GM10847 (cell line): ENCODE measurements around the gene VRK2.

Experiments
- POLR2A ChIP-seq: IDR thresholded peaks from 2 replicates; pipeline ENCODE4 v1.6.1; 2011; ENCODE audit not compliant: insufficient read length; ENCODE audit errors: extremely low read depth

VRK2 gene

GRCh38 chr2:58130238-58130637, 83.6 kb downstream of the VRK2 start:
- no peak for TF ChIP-seq POLR2A

GRCh38 chr2:58131191-58132011, 84.8 kb downstream of the VRK2 start:
- TF ChIP-seq POLR2A: no peak

DNA sequence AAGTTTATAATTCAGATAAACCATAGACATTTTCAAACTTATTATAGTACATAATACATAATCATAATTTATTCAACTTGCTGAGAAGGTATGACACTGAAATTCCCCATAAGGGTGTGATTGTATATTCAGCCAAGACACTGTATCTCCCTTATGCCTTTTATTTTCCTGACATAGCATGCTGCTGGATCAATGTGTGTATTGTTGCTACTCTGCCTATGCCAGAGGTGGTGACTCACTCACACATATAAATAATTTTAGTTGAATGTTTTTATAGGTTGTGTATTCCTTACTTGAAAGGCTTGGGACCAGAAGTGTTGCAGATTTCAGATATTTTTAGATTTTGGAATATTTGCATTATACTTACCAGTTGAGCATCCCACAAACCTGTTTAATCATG, 86.8 kb downstream of the VRK2 start:
- TF ChIP-seq POLR2A: no peak

- no peak for TF ChIP-seq POLR2A
These were observed 89.3 kb downstream of the VRK2 start for GRCh38 chr2:58135861-58136260.

GRCh38 chr2:58137221-58137620, 90.6 kb downstream of the VRK2 start:
- no peak for TF ChIP-seq POLR2A

DNA sequence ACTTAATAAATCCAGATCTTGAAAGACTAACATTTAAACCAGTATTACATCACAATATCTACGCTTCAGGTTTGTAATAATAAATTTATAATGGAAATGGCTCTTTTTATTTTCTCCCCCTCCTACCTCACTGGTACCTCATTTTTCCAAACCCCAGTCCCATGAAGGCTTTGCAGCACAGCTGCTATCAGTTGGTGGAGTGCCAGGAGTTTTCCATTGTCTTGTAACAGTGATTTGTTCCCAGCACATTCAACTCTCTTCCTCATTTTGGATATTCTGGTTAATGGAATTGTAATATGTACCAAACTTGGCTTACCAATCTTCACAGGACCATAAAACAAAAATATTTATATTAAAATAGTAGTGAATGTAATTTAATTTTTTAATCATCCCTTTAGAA, 91.2 kb downstream of the VRK2 start:
- TF ChIP-seq POLR2A: no peak

DNA sequence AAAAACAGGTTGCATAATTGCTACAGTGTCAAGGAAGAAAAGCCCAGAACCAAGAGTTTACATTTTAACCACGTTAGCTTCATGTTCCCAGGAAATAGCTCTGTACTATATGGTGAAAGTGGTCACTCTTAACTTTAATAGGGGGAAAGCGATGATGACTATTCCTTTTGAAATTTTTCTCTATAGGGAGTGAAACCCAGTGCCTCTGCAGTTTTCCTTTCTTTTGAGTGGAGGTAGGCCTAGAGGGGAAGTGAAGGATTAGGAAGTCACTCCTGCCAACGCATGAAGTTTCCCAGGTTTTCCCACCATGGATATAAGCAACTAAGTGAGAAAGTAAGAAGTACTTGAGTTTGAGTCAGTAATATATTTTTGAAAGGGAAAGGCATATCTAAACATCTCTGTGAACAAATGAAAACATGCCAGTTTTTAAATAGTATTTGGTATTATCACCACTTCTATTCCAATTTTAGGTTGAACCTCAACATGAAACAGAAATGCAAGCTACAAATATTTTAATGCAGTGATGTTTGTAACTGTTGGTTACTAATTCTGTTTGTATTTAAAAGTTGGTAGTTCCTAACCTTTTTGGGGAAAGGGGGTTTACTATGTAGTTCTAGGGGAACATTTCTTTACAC, 91.9 kb downstream of the VRK2 start:
- TF ChIP-seq POLR2A: no peak

- TF ChIP-seq POLR2A: no peak
These were observed 94.0 kb downstream of the VRK2 start for GRCh38 chr2:58140508-58141072.

DNA sequence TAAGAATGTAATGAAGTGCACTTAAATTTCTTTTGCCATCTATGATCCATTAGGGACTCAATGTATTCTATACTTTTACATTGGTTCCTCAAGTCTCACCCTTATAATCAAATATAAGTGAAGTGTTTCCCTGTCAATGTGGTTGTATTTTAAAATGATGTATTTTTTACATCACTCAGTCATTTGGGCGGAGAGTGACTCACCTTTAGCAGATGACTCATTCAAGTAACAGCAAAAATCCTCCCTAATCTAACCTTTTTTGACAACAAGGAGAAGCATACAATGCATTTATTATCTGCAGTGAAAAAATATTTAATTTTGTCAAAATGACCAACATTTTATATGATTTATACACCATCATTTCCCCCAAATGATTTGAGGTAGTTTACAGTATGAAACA, 100.1 kb downstream of the VRK2 start:
- no peak for TF ChIP-seq POLR2A

DNA sequence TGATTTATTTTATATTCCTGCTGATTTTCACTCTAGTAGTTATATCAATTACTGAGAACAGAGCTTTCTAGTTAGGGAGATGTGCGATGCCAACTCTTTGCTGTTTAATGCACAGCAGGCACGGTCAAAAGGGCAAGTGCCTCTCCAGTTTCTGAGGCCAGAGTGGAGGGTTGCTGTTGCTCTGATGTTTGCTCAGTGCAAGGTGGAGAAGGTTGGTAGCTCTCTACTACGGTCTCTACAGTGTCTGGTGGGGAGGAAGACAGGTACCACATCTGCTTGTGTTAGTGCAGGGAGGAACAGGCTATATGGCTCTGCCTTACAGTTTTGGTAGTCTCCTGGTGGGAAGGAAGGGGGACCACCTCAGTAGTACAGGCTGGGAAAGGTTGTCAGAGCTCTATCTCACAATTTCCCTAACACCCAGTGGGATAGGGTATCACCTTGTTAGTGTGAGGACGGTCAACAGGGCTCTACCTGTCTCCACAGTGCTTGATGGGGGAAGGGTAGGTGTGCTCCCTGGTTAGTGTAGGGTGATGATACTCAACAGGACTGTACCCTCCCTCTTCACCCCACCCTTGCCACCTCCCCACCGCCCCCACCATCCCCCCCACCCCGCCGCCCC, 108.7 kb downstream of the VRK2 start:
- TF ChIP-seq POLR2A: no peak

GRCh38 chr2:58156780-58157179, 110.2 kb downstream of the VRK2 start:
- TF ChIP-seq POLR2A: no peak

- no peak for TF ChIP-seq POLR2A
These were observed 111.1 kb downstream of the VRK2 start for GRCh38 chr2:58157754-58158153.

DNA sequence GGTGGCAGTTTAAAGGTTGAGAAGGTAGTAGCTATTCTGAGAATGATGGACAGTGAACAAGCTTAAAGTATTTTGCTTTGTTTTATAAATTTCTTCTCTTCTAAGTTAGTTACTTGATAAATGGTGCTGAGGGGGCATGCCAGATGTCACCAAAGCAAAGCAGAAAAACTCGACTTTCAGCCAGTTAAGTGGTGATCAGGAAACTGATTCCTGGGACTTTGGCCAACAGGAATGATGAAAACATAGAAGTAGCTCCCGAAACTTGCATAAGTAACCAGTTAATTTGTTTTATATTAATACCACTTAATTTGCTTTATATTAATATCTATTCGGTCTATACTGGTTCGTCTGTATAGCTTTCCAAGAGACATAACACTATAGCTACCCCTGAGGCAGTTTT, 111.9 kb downstream of the VRK2 start:
- TF ChIP-seq POLR2A: no peak

DNA sequence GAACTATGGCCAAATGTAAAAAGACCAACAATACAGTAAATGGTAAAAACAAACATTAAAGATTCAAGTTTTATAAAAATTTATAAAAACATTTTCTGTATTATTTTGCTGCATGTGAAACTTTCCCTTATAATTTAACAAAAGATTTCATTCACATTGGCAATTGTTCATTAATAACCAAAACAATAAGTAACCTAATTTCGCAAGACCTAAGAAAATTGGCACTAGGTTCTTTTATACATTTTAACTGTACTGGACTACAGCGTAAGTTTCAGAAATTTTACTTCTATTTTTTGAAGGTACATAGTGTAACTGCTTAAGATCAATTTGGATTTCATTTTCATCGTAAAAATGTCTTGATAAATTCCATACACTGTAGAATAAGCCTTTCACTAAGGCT, 117.3 kb downstream of the VRK2 start:
- no peak for TF ChIP-seq POLR2A

DNA sequence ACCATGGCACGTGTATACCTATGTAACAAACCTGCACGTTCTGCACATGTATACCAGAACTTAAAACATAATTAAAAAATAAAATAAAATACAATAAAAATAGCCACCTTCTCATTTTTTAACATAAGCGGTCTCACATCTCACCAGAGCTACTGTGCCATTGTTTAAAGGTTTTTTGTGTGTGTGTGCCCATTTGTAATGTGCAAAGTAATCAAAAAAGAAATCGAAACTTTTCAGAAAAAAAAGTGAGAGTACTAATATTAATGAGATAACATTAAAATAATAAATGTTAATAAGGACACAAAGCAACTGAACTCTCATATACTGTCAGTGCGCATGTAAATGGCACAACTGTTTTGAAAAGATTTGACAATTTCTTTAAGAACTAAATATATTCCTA, 134.0 kb downstream of the VRK2 start:
- no peak for TF ChIP-seq POLR2A

DNA sequence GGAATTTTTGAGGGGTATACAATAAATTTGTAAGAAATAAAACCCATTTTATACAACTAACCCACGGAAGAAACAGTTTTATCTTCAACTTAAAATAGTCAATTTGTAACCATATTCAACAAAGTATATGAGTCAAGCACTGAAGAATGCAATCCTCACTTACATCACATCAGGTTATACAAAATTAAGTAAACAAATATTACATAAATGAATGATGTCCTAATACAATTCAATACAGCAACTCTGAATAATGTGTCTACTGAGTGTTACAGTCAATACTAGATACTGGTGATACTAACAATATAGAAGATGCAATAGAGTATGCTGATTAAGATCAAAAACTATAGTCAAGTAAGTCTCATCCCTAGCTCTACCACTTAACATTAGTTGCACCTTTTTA, 135.9 kb downstream of the VRK2 start:
- TF ChIP-seq POLR2A: no peak
